GM21576 (cell line): Measurements from ENCODE around the gene ACP7.
"Not testable (repeated sequence)": the region's sequence is repeated elsewhere in the genome, so short reads cannot be mapped to it uniquely, and the experiment has no call there.

Experiments used
- ATAC-seq: cut with Tn5 transposase; IDR thresholded peaks from one replicate; pipeline ENCODE4 v1.9.1; 2021; ENCODE audit warnings: mild to moderate bottlenecking, moderate library complexity; ENCODE audit not compliant: unreplicated experiment

The ACP7 gene

GRCh38 chr19:39106194-39106593, 22.0 kb downstream of the ACP7 start:
- ATAC-seq = no peak

GRCh38 chr19:39109641-39110040, 25.5 kb downstream of the ACP7 start:
- no peak for ATAC-seq

- no peak for ATAC-seq
Observed at GRCh38 chr19:39110263-39110967, 26.2 kb downstream of the ACP7 start.

DNA sequence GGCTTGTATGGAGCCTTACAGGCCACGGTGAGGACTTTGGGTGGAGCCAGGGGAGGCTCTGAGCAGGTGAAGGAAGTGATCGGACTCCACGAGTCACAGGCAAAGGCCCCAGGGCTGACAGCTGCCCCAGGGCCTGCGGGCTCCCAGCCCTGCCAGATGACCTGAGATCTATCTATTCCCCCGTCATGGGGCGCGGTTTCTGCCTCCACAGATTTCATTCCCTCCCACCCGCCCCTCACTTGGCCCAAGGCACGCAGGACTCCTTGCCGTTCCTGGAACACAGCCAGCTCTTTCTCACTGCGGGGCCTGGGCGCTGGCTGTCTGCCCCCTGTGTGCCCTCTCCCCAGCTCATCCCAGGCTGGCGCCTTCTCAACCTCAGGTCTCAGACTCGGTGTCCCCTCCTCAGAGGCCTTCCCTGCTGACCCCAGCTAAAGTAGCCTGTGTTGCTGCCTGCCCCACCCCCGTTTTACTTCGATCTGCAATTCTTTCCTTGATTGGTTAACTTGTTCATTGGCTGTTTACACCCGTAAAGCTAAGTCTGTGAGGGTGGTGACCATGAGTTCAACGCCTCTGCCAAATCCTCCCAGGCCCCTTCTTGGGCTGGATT, 27.5 kb downstream of the ACP7 start:
- ATAC-seq = no peak

GRCh38 chr19:39112338-39112890, 28.2 kb downstream of the ACP7 start:
- no peak for ATAC-seq

DNA sequence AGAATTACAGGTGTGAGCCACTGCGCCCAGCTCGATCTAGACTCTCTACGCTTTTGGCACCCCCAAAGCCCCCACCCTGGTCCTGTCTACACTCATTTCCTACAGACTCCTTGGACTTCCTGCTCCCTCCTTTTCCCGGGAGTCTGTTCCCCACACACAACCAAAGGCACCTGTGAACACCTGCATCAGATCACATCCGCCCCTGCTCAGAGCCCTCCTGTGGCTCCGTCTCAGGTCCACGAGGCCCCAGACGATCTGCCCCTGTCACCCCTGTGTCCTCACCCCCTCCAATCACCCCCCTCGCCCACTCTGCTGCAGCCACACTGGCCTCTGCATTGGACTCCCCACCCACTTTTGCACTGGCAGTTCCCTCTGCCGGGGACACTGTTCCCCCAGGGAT, 29.0 kb downstream of the ACP7 start:
- ATAC-seq = no peak

DNA sequence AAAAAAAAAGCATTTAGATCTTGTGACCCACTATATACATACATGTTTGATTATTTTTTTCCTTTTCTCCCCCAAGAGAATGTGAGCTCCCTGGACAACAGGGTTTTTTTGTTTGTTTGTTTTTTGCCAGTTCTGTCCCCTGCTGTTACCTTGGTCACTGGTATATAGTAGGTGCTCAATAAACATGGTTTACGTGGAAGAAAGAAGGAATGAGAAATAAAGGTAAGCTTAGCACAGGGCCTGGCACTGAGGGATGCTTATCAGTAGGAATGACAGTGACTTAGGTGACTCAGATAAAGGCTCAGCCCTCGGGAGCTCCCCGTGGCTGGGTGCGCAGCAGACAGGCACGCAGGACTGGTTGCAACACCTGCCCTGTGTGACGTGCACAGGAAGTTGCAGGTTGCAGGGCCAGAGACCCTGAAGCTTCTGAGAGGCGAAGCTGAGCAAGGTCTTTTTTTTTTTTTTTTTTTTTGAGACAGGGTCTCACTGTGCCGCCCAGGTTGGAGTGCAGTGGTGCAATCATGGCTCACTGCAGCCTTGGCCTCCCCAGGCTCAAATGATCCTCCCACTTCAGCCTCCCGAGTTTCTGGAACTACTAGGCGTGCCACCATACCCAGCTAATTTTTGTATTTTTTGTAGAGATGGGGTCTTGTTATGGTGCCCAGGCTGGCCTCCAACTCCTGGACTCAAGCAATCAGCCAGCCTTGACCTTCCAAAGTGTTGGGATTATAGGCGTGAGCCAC, 31.1 kb downstream of the ACP7 start:
- ATAC-seq = no peak

- ATAC-seq = not testable (repeated sequence)
Observed at GRCh38 chr19:39117023-39117422, 32.9 kb downstream of the ACP7 start.

GRCh38 chr19:39119830-39120229, 35.7 kb downstream of the ACP7 start:
- ATAC-seq = no peak

DNA sequence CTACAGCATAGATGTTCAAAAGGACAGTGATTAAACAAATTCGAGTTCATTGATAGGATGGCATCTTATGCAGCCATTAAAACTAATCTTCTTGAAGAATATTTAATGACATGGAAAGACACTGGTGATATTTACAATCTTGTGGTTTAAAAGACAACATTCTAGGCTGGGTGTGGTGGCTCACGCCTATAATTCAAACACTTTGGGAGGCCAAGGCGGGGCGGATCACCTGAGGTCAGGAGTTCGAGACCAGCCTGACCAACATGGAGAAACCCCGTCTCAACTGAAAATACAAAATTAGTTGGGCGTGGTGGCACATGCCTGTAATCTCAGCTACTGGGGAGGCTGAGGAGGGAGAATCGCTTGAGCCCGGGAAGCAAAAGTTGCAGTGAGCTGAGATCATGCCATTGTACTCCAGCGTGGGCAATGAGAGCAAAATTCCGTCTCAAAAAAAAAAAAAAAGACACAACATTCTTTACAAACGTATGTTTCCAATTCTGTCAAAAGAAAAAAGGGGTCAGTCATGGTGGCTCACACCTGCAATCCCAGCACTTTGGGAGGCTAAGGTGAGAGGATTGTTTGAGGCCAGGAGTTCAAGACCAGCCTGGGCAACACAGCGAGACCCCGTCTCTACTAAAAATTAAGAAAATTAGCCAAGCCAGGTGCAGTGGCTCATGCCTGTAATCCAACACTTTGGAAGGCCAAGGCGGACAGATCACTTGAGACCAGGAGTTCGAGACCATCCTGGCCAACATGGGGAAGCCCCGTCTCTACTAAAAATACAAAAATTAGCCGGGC, 39.0 kb downstream of the ACP7 start:
- no peak for ATAC-seq

DNA sequence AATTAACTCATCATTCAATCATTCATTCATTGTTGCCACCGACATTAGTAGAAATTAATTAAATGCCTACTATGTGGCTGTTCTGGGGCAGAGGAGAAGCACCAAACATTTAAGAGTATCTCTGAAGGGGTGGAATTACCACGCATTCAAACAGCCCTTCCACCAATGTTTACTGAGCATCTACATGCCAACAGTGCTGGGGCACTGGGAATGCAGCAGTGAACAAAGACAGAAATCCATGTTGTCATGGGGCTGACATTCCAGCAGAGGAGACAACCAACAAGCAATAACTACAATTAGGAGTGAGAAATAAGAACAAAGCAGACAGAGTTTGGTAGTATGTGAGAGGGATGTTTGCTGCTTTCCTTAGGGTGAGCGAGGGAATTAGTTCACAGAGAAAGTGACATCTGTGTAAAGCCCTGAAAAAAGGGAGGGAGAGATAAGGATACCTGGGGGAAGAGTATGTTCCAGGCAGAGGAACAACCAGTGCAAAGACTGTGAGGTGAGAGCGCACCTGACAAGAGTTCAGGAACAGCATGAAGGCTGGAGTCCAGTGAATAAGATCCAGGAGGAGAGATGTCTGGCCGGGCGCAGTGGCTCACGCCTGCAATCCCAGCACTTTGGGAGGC, 40.1 kb downstream of the ACP7 start:
- ATAC-seq = no peak

DNA sequence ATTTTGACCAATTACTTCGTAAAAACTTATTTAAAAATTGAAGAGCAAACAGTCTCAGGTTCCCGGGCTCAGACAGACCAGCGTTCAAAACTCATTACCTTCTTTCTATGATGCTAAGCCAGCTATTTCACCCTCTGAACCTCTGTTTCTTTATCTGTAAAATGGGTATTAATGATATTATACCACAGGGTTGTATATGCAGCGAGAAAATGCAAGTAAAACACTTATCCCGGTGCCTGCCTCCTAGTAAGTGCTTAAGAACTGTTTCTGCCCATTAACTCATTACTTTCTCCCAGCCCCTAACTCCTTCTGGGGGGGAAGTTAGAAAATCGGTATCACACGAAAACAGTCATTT, 41.0 kb downstream of the ACP7 start:
- no peak for ATAC-seq

GRCh38 chr19:39125554-39126311, 41.6 kb downstream of the ACP7 start, which contains the start of gene PAK4:
PAK4 (plus strand) TSS chr19:39125786; CDS start chr19:39169554, 43,768 bp downstream.
- peak; percentile 86 for ATAC-seq

DNA sequence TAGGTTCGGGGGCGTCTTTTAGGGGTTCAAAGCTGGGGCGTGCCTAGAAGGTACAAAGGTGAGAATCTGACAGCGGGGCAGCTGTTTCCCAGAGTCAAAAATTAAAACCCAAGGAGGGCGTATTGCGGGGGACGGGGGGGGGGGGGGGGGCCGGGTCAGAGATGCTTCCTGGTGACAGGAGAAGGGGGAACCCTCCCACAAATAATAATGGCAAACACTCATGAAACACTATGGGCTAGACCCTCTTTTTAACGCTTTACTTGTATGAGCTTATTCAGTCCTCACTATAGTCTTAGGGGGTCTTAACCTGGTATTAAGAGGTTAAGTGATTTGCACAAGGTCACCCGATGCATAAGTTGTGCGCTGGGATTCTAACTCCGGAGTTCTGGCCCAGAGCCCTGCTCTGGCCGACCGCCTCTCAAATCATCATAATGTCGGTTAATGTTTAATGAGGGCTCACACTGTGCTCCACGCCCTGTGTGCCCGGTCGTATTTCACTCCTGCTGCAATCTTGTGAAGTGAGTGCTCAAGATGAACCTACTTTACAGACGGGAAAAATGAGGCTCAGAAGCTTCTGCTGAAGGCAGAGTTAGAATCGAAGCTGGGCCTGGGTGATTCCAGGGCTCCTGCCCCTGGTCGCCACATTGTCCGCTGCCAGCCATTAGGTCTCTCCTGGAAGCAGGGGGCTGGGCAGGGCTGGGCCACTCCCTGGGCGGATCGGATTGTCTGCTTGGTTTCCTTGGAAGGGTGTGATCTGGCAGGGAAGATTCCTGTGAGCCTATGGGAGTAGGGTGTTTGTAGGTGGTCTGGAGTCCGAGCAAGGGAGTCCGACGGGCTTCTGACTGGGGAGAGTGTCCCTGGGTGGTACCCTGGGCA, 42.4 kb downstream of the ACP7 start:
- no peak for ATAC-seq

- ATAC-seq = no peak
Observed at GRCh38 chr19:39127812-39128515, 43.8 kb downstream of the ACP7 start.

DNA sequence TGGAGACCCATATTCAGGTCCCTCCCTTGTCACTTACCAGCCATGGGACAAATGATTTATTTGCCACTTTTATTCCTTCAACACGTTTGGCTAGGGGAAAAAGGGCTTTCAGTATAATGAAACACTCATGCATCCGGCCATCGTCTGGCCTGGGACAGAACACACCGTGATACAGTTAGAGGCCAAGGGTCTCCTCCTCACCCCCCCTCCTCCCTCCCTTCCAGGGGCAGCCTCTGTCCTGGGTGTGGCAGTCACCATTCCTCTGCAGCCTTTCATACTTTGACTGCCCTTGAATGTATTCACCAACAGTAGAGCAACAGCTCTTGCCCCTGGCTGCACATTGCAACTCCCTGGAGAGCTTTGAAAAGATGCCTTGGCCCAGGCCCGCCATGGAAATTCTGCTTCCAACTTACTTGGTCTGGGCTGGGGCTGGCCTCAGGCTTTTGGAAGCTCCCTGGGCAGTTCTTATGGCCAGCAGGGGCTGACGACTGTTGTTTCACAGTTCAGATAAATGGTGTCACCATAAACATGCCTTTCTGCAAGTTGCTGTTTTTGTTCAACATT, 44.4 kb downstream of the ACP7 start:
- ATAC-seq = no peak

GRCh38 chr19:39129116-39129515, 44.9 kb downstream of the ACP7 start:
- no peak for ATAC-seq
